Neural progenitor cell (in vitro differentiated cells): ENCODE results near the gene MGST3. TPM values are rescaled to one million over a fixed set of nuclear protein-coding genes. Genes with fewer than 3 reads are reported as not detected.

ENCODE experiments used
- DNase-seq: peaks from one replicate; pipeline ENCODE4 v3.0.0-alpha.2; 2016; ENCODE audit warnings: low spot score
- H2AFZ ChIP-seq: fragments of 200-600 bp; sonication (generic); replicated peaks from 2 replicates; pipeline ENCODE4 v1.6.1; 2016; ENCODE audit warnings: antibody characterized with exemption
- H3F3A ChIP-seq: fragments of 200-600 bp; sonication (generic); 2 replicates; pipeline ENCODE4 v1.6.1; 2016; ENCODE audit warnings: antibody characterized with exemption, low read depth
- H3K27ac ChIP-seq: fragments of 200-600 bp; sonication (generic); 2 replicates; pipeline ENCODE4 v1.5.1; 2016; ENCODE audit warnings: mild to moderate bottlenecking
- H3K27me3 ChIP-seq: fragments of 200-600 bp; sonication (generic); 2 replicates; pipeline ENCODE4 v1.6.1; 2016; ENCODE audit warnings: mild to moderate bottlenecking, moderate library complexity
- H3K36me3 ChIP-seq: fragments of 200-600 bp; sonication (generic); 2 replicates; pipeline ENCODE4 v1.5.1; 2016
- H3K4me1 ChIP-seq: fragments of 200-600 bp; sonication (generic); 2 replicates; pipeline ENCODE4 v1.6.1; 2016; ENCODE audit warnings: mixed run types
- H3K4me2 ChIP-seq: fragments of 200-600 bp; sonication (generic); 2 replicates; pipeline ENCODE4 v1.6.1; 2016
- H3K4me3 ChIP-seq: fragments of 200-600 bp; sonication (generic); 2 replicates; pipeline ENCODE4 v1.5.1; 2016
- H3K79me2 ChIP-seq: fragments of 200-600 bp; sonication (generic); 2 replicates; pipeline ENCODE4 v1.6.1; 2016; ENCODE audit warnings: low read depth
- H3K9ac ChIP-seq: fragments of 200-600 bp; sonication (generic); 2 replicates; pipeline ENCODE4 v1.6.1; 2016
- H3K9me3 ChIP-seq: fragments of 200-600 bp; sonication (generic); 2 replicates; pipeline ENCODE4 v1.5.1; 2016; ENCODE audit warnings: low read depth
- H4K20me1 ChIP-seq: fragments of 200-600 bp; sonication (generic); 2 replicates; pipeline ENCODE4 v1.6.1; 2016; ENCODE audit warnings: low read depth
- H3K27ac Mint-ChIP-seq: 3 replicates; pipeline ENCODE4 v1.8.0; 2021; ENCODE audit warnings: mixed read lengths
- H3K27me3 Mint-ChIP-seq: 2 replicates; pipeline ENCODE4 v1.8.0; 2022; ENCODE audit warnings: low read depth, mild to moderate bottlenecking, inconsistent platforms, moderate library complexity, mixed read lengths; ENCODE audit not compliant: insufficient read depth
- H3K36me3 Mint-ChIP-seq: 3 replicates; pipeline ENCODE4 v1.8.0; 2021; ENCODE audit warnings: mixed read lengths
- H3K4me1 Mint-ChIP-seq: 3 replicates; pipeline ENCODE4 v1.8.0; 2021; ENCODE audit warnings: mixed read lengths
- H3K4me3 Mint-ChIP-seq: 3 replicates; pipeline ENCODE4 v1.8.0; 2021; ENCODE audit warnings: mild to moderate bottlenecking, moderate library complexity, mixed read lengths
- H3K9me3 Mint-ChIP-seq: 3 replicates; pipeline ENCODE4 v1.8.0; 2020; ENCODE audit warnings: mixed read lengths
- CTCF ChIP-seq: fragments of 200-600 bp; sonication (generic); IDR thresholded peaks from 2 replicates; pipeline ENCODE4 v1.5.1; 2017; ENCODE audit warnings: antibody characterized with exemption, mild to moderate bottlenecking
- EZH2 ChIP-seq: fragments of 200-600 bp; sonication (generic); IDR thresholded peaks from 2 replicates; pipeline ENCODE4 v1.6.1; 2017; ENCODE audit warnings: antibody characterized with exemption, mild to moderate bottlenecking, moderate library complexity
- EZH2phosphoT487 ChIP-seq: fragments of 200-600 bp; sonication (generic); IDR thresholded peaks from 2 replicates; pipeline ENCODE4 v1.6.1; 2017; ENCODE audit warnings: antibody characterized with exemption
- total RNA-seq: library from RNA; depleted of rRNA; stranded (reverse); fragments of >200 nt; gene quantifications from 2 replicates; pipeline ENCODE4 v1.2.3, GENCODE V29; 2015; ENCODE audit warnings: low replicate concordance

MGST3 gene
- total RNA-seq, 1 donor from 2014 or later = 69.7 TPM

- H3K9me3 Mint-ChIP-seq = peaks cover 8% of the 10 kb centered on the region
- H3K4me3 Mint-ChIP-seq = peak overlapping the region; percentile 98
- H3K4me2 ChIP-seq = peak overlapping the region; percentile 95
- H3K27me3 Mint-ChIP-seq = no peaks in the 10 kb centered on the region
- no peak overlapping the region for H3K27ac ChIP-seq
- no peaks in the 10 kb centered on the region for H4K20me1 ChIP-seq
- TF ChIP-seq EZH2 (no peak), EZH2phosphoT487 (no peak), CTCF (no peak)
- no peaks in the 10 kb centered on the region for H3K36me3 ChIP-seq
- peaks cover 49% of the 10 kb centered on the region for H3K79me2 ChIP-seq
- peaks cover 13% of the 10 kb centered on the region for H3K36me3 Mint-ChIP-seq
- H3K27ac Mint-ChIP-seq = peak overlapping the region; percentile 1
- H3F3A ChIP-seq = peaks cover 20% of the 10 kb centered on the region
- DNase-seq = peak; percentile 15
- H3K27me3 ChIP-seq = no peaks in the 10 kb centered on the region
- H3K4me1 ChIP-seq = peaks cover 10% of the 10 kb centered on the region
- no peak overlapping the region for H2AFZ ChIP-seq
- no peak overlapping the region for H3K9ac ChIP-seq
- H3K4me1 Mint-ChIP-seq = peaks cover 11% of the 10 kb centered on the region
- peak overlapping the region; percentile 85 for H3K4me3 ChIP-seq
- no peaks in the 10 kb centered on the region for H3K9me3 ChIP-seq
These were observed 65.6 kb downstream of the MGST3 start for GRCh38 chr1:165696625-165697100.

GRCh38 chr1:165697491-165697880, 66.5 kb downstream of the MGST3 start:
- Mint-ChIP-seq H3K4me1 (peaks cover 11% of the 10 kb centered on the region), H3K4me3 (peak overlapping the region; percentile 98), H3K27ac (no peak overlapping the region), H3K9me3 (peaks cover 2% of the 10 kb centered on the region), H3K27me3 (no peaks in the 10 kb centered on the region), H3K36me3 (peaks cover 7% of the 10 kb centered on the region)
- peak overlapping the region; percentile 95 for H3K4me2 ChIP-seq
- H3F3A ChIP-seq = peaks cover 20% of the 10 kb centered on the region
- no peaks in the 10 kb centered on the region for H3K36me3 ChIP-seq
- H3K27ac ChIP-seq = no peak overlapping the region
- no peaks in the 10 kb centered on the region for H4K20me1 ChIP-seq
- no peak for TF ChIP-seq EZH2
- no peak for TF ChIP-seq EZH2phosphoT487
- no peak for TF ChIP-seq CTCF
- peaks cover 44% of the 10 kb centered on the region for H3K79me2 ChIP-seq
- peak overlapping the region; percentile 99 for H2AFZ ChIP-seq
- H3K27me3 ChIP-seq = no peaks in the 10 kb centered on the region
- peak; percentile 5 for DNase-seq
- H3K9me3 ChIP-seq = no peaks in the 10 kb centered on the region
- peak overlapping the region; percentile 85 for H3K4me3 ChIP-seq
- H3K9ac ChIP-seq = no peak overlapping the region
- H3K4me1 ChIP-seq = peaks cover 10% of the 10 kb centered on the region

- Mint-ChIP-seq H3K9me3 (peaks cover 2% of the 10 kb centered on the region), H3K4me1 (peaks cover 11% of the 10 kb centered on the region), H3K27me3 (no peaks in the 10 kb centered on the region), H3K36me3 (peaks cover 7% of the 10 kb centered on the region), H3K27ac (peak within 1 kb of the TSS; percentile 96), H3K4me3 (peak within 1 kb of the TSS; percentile 98)
- peak within 1 kb of the TSS; percentile 85 for H3K4me3 ChIP-seq
- peak within 1 kb of the TSS; percentile 95 for H3K4me2 ChIP-seq
- peaks cover 10% of the 10 kb centered on the region for H3K4me1 ChIP-seq
- H4K20me1 ChIP-seq = no peaks in the 10 kb centered on the region
- no peaks in the 10 kb centered on the region for H3K27me3 ChIP-seq
- no peaks in the 10 kb centered on the region for H3K36me3 ChIP-seq
- H3K27ac ChIP-seq = peak within 1 kb of the TSS; percentile 90
- peak within 1 kb of the TSS; percentile 64 for H3K9ac ChIP-seq
- DNase-seq = peak; percentile 92
- peaks cover 20% of the 10 kb centered on the region for H3F3A ChIP-seq
- TF ChIP-seq CTCF (peak; percentile 48), EZH2 (no peak), EZH2phosphoT487 (no peak)
- no peaks in the 10 kb centered on the region for H3K9me3 ChIP-seq
- H3K79me2 ChIP-seq = peaks cover 44% of the 10 kb centered on the region
- H2AFZ ChIP-seq = peak within 1 kb of the TSS; percentile 99
These were observed 67.1 kb downstream of the MGST3 start, which contains the start of gene ALDH9A1 for GRCh38 chr1:165697881-165698760. Gene ALDH9A1, minus strand, starts transcription at chr1:165698562. Its CDS starts 4 bp downstream, at chr1:165698558.
